ENCODE results near the gene VAV1. TPM values are rescaled to one million over a fixed set of nuclear protein-coding genes. Genes with fewer than 3 reads are reported as not detected.
"Not testable (repeated sequence)": the region's sequence is repeated elsewhere in the genome, so short reads cannot be mapped to it uniquely, and the experiment has no call there.

Gene VAV1
- total RNA-seq, 1 experiment from 2014 or later: 3.0 TPM

GRCh38 chr19:6754653-6755463, 17.6 kb upstream of the VAV1 start:
- no peak overlapping the region for H3K4me3 ChIP-seq (ENCODE audit: low read length)
- H3K9me3 ChIP-seq (ENCODE audit: low read length): no peaks in the 10 kb centered on the region
- H3K9me2 ChIP-seq (replicated peaks; ENCODE audit: low read length): no peaks in the 10 kb centered on the region
- TSS peak; percentile 10 for BruUV-seq (replicated peaks)
- no peak overlapping the region for H2AFZ ChIP-seq (ENCODE audit: low read length)
- no peak overlapping the region for H3K9ac ChIP-seq (ENCODE audit: low read length)
- H3K4me1 ChIP-seq (ENCODE audit: insufficient read depth, low read length): no peaks in the 10 kb centered on the region
- no peak overlapping the region for H3K4me2 ChIP-seq (ENCODE audit: low read length)
- ChIA-PET POLR2A (ENCODE audit: unreplicated experiment) (no interaction called here), CTCF (no interaction called here)
- DNase-seq: no peak
- no peak overlapping the region for H3K27ac ChIP-seq (ENCODE audit: low read length)
- H3K27me3 ChIP-seq (ENCODE audit: low read length): no peaks in the 10 kb centered on the region
- H4K20me1 ChIP-seq (ENCODE audit: low read length): 0 out of 2 replicates have a peak, but pooled peaks cover 4% of the 10 kb centered on the region
- intact Hi-C loops (cut with micrococcal nuclease): no loop called here
- peaks cover 5% of the 10 kb centered on the region for H3F3A ChIP-seq (ENCODE audit: low read length, unreplicated experiment)
- no peak for ATAC-seq
- peaks cover 58% of the 10 kb centered on the region for H3K36me3 ChIP-seq (ENCODE audit: low read depth, low read length)
- no peaks in the 10 kb centered on the region for H3K79me2 ChIP-seq (ENCODE audit: low read length)
- TF ChIP-seq EZH2phosphoT487 (IDR thresholded peaks at IDR 0.05; ENCODE audit: borderline replicate concordance, low read length): no peak

DNA sequence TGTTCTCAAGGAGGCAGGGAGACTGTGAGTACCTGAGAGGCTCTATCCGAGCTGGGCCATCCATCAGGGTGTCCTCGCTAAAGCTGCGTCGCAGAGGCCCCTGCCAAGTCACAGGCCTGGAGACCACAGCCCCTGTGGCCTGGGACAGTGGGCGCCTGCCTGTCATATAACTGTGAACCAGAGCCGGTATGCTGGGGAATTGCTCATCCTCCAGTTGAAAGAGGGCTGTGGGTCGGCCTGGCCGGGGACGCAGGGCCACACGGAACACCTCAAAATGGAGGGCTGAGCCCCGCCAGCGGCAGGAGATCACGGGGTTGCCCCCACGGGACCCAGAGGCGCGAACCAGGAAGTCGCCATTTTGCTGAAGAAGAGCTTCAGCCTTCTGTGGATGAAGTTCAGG, 11.9 kb upstream of the VAV1 start:
- Histone ChIP-seq H3K27me3 (ENCODE audit: low read length) (no peaks in the 10 kb centered on the region), H3K4me3 (ENCODE audit: low read length) (no peak overlapping the region), H3K27ac (ENCODE audit: low read length) (no peak overlapping the region), H3K9ac (ENCODE audit: low read length) (no peak overlapping the region), H2AFZ (ENCODE audit: low read length) (no peak overlapping the region), H3K4me1 (ENCODE audit: insufficient read depth, low read length) (peaks cover 14% of the 10 kb centered on the region), H4K20me1 (ENCODE audit: low read length) (0 out of 2 replicates have a peak, but pooled peaks cover 4% of the 10 kb centered on the region), H3K9me2 (replicated peaks; ENCODE audit: low read length) (no peaks in the 10 kb centered on the region), H3K36me3 (ENCODE audit: low read depth, low read length) (peaks cover 41% of the 10 kb centered on the region), H3K4me2 (ENCODE audit: low read length) (no peak overlapping the region), H3F3A (ENCODE audit: low read length, unreplicated experiment) (peaks cover 5% of the 10 kb centered on the region), H3K9me3 (ENCODE audit: low read length) (no peaks in the 10 kb centered on the region), H3K79me2 (ENCODE audit: low read length) (peaks cover 52% of the 10 kb centered on the region)
- ChIA-PET POLR2A (ENCODE audit: unreplicated experiment) (no interaction called here), CTCF (no interaction called here)
- no peak for ATAC-seq
- no TSS peak for BruUV-seq (replicated peaks)
- DNase-seq: no peak
- TF ChIP-seq, protein P1, sequence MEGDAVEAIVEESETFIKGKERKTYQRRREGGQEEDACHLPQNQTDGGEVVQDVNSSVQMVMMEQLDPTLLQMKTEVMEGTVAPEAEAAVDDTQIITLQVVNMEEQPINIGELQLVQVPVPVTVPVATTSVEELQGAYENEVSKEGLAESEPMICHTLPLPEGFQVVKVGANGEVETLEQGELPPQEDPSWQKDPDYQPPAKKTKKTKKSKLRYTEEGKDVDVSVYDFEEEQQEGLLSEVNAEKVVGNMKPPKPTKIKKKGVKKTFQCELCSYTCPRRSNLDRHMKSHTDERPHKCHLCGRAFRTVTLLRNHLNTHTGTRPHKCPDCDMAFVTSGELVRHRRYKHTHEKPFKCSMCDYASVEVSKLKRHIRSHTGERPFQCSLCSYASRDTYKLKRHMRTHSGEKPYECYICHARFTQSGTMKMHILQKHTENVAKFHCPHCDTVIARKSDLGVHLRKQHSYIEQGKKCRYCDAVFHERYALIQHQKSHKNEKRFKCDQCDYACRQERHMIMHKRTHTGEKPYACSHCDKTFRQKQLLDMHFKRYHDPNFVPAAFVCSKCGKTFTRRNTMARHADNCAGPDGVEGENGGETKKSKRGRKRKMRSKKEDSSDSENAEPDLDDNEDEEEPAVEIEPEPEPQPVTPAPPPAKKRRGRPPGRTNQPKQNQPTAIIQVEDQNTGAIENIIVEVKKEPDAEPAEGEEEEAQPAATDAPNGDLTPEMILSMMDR (conservative IDR thresholded peaks at IDR 0.05; ENCODE audit: low read depth, low read length): no peak
- TF ChIP-seq EZH2phosphoT487 (IDR thresholded peaks at IDR 0.05; ENCODE audit: borderline replicate concordance, low read length) (no peak), EZH2 (IDR thresholded peaks at IDR 0.05; ENCODE audit: low read length, unreplicated experiment) (no peak)
- intact Hi-C loops (cut with micrococcal nuclease): no loop called here

DNA sequence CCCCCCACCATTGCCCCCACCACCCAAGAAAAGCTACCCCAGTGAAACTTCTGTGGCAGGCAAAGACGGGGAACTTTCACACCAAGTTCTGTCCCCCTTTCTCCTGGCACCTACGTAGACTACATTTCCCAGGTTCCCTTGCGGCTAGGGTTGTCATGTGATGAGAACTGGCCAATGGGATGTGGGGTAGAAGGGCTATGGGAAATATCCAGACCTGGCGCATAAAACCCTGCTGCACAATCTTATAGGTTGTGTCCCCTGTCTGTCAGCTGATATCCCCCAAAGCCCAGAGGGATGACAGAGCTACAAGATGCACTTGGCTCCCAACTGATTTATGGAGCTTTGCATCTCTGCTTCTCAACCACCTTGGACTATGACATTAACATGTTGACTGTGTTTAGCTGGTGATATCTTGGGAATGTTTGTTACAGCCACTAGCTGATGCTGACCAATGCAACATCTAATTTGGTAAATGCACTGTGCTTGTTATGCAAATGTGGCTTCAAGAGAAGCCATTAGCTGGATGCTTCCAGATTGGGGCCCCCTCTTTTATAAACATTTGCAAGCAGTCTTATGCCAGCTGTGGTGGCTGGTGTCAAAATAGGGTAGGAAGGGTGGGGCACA, 11.3 kb upstream of the VAV1 start:
- ATAC-seq (no peak), DNase-seq (peak; percentile 40)
- 0 out of 2 replicates have a peak, but pooled peaks cover 4% of the 10 kb centered on the region for H4K20me1 ChIP-seq (ENCODE audit: low read length)
- peaks cover 5% of the 10 kb centered on the region for H3F3A ChIP-seq (ENCODE audit: low read length, unreplicated experiment)
- peaks cover 41% of the 10 kb centered on the region for H3K36me3 ChIP-seq (ENCODE audit: low read depth, low read length)
- H3K9me3 ChIP-seq (ENCODE audit: low read length): no peaks in the 10 kb centered on the region
- ChIA-PET POLR2A (ENCODE audit: unreplicated experiment) (no interaction called here), CTCF (no interaction called here)
- BruUV-seq (replicated peaks): no TSS peak
- peaks cover 55% of the 10 kb centered on the region for H3K79me2 ChIP-seq (ENCODE audit: low read length)
- no peak for TF ChIP-seq EZH2 (IDR thresholded peaks at IDR 0.05; ENCODE audit: low read length, unreplicated experiment)
- H3K9me2 ChIP-seq (replicated peaks; ENCODE audit: low read length): no peaks in the 10 kb centered on the region
- H3K9ac ChIP-seq (ENCODE audit: low read length): no peak overlapping the region
- intact Hi-C loops (cut with micrococcal nuclease): no loop called here
- no peak overlapping the region for H2AFZ ChIP-seq (ENCODE audit: low read length)
- H3K27me3 ChIP-seq (ENCODE audit: low read length): no peaks in the 10 kb centered on the region
- H3K4me3 ChIP-seq (ENCODE audit: low read length): no peak overlapping the region
- H3K4me2 ChIP-seq (ENCODE audit: low read length): no peak overlapping the region
- no peak overlapping the region for H3K27ac ChIP-seq (ENCODE audit: low read length)
- H3K4me1 ChIP-seq (ENCODE audit: insufficient read depth, low read length): peaks cover 20% of the 10 kb centered on the region

- DNase-seq: peak; percentile 30
- BruUV-seq (replicated peaks); H3F3A ChIP-seq (ENCODE audit: low read length, unreplicated experiment); H3K4me2 ChIP-seq (ENCODE audit: low read length); H2AFZ ChIP-seq (ENCODE audit: low read length); H3K9me3 ChIP-seq (ENCODE audit: low read length); POLR2A ChIA-PET (ENCODE audit: unreplicated experiment); CTCF ChIA-PET; ATAC-seq; H3K4me3 ChIP-seq (ENCODE audit: low read length); H3K27ac ChIP-seq (ENCODE audit: low read length); H3K9me2 ChIP-seq (replicated peaks; ENCODE audit: low read length); H3K9ac ChIP-seq (ENCODE audit: low read length); H4K20me1 ChIP-seq (ENCODE audit: low read length); H3K27me3 ChIP-seq (ENCODE audit: low read length); intact Hi-C loops (cut with micrococcal nuclease): not testable (repeated sequence)
- H3K79me2 ChIP-seq (ENCODE audit: low read length): peaks cover 65% of the 10 kb centered on the region
- peaks cover 38% of the 10 kb centered on the region for H3K36me3 ChIP-seq (ENCODE audit: low read depth, low read length)
- H3K4me1 ChIP-seq (ENCODE audit: insufficient read depth, low read length): peaks cover 26% of the 10 kb centered on the region
Measured at GRCh38 chr19:6762253-6762797, 10.2 kb upstream of the VAV1 start.
